Measurements from ENCODE around the gene TRMT11. TPM values are rescaled to one million over a fixed set of nuclear protein-coding genes. Genes with fewer than 3 reads are reported as not detected.

The TRMT11 gene
- polyA plus RNA-seq, 1 of the 3 experiments (the other 2 are of a cell fraction): 15.0 TPM

GRCh38 chr6:126015863-126016262 is 29.5 kb downstream of the TRMT11 start:
- peak overlapping the region; percentile 29 for H3K4me2 ChIP-seq
- peaks cover 0 to 8% of the 10 kb centered on the region in 2 experiments; a peak in 2 of 4 replicates for H3K4me1 ChIP-seq (ENCODE audit: control insufficient read depth in 1 of 2, insufficient read depth in 2 of 2, low read depth in 1 of 2, low read length in 1 of 2)
- H3K9ac ChIP-seq: no peak overlapping the region
- peaks cover 59 to 79% of the 10 kb centered on the region in 2 experiments for H3K36me3 ChIP-seq (replicated peaks in 1 of 2; ENCODE audit: control insufficient read depth in 1 of 2, insufficient read depth in 2 of 2, low read length in 1 of 2)
- H2AFZ ChIP-seq (ENCODE audit: low read depth): no peak overlapping the region
- no peak for TF ChIP-seq TAF1 (IDR thresholded peaks at IDR 0.05; ENCODE audit: borderline replicate concordance, low read depth, low read length)
- no peak for TF ChIP-seq USF1 (IDR thresholded peaks at IDR 0.05; ENCODE audit: borderline replicate concordance, low read depth)
- TF ChIP-seq RXRA (IDR thresholded peaks at IDR 0.05; ENCODE audit: borderline replicate concordance, low read depth): peak; percentile 30; the same call in 1 of the 2 replicates
- no peak for TF ChIP-seq SIN3A (IDR thresholded peaks at IDR 0.05; ENCODE audit: borderline replicate concordance, low read depth, low read length)
- no peak for TF ChIP-seq REST (IDR thresholded peaks at IDR 0.05; ENCODE audit: low read depth, low read length)
- TF ChIP-seq RFX5 (IDR thresholded peaks at IDR 0.05; ENCODE audit: low read length): no peak
- peak; percentile 87 for TF ChIP-seq TEAD4 (IDR thresholded peaks at IDR 0.05; ENCODE audit: borderline replicate concordance, insufficient read depth)
- peak; percentile 59; the same call in 1 of the 2 replicates for TF ChIP-seq FOSL2 (IDR thresholded peaks at IDR 0.05; ENCODE audit: borderline replicate concordance, low read depth)
- TF ChIP-seq EP300 (IDR thresholded peaks at IDR 0.05; ENCODE audit: borderline replicate concordance in 1 of 2, low read depth in 1 of 2, low read length in 1 of 2): peak; percentile 52 to 66; a peak in 3 of 4 replicates
- no peak for TF ChIP-seq NRF1 (IDR thresholded peaks at IDR 0.05; ENCODE audit: low read depth, low read length)
- peak; percentile 62; the same call in 1 of the 2 replicates for TF ChIP-seq POLR2AphosphoS5 (IDR thresholded peaks at IDR 0.05; ENCODE audit: low read depth, low read length)
- TF ChIP-seq TCF12 (IDR thresholded peaks at IDR 0.05): peak; percentile 85
- no peak for TF ChIP-seq USF2 (IDR thresholded peaks at IDR 0.05; ENCODE audit: borderline replicate concordance, low read depth, low read length)
- no peak for TF ChIP-seq GABPA (IDR thresholded peaks at IDR 0.05; ENCODE audit: low read depth)
- peak; percentile 65; the same call in 1 of the 2 replicates for TF ChIP-seq MEF2A (IDR thresholded peaks at IDR 0.05; ENCODE audit: borderline replicate concordance, low read depth)
- peak; percentile 94 for TF ChIP-seq NFIC (IDR thresholded peaks at IDR 0.05; ENCODE audit: borderline replicate concordance)
- no peak for TF ChIP-seq ELF1 (IDR thresholded peaks at IDR 0.05)
- TF ChIP-seq PBX3 (IDR thresholded peaks at IDR 0.05): peak; percentile 93
- TF ChIP-seq RCOR1 (IDR thresholded peaks at IDR 0.05; ENCODE audit: low read length): no peak
- peak; percentile 90 for TF ChIP-seq JUND (IDR thresholded peaks at IDR 0.05)
- TF ChIP-seq EZH2phosphoT487 (IDR thresholded peaks at IDR 0.05; ENCODE audit: borderline replicate concordance, low read depth): no peak; the same call in 1 of the 2 replicates
- TF ChIP-seq ZBTB33 (IDR thresholded peaks at IDR 0.05; ENCODE audit: borderline replicate concordance, low read depth): peak; percentile 53; the same call in 1 of the 2 replicates
- TF ChIP-seq MAX (IDR thresholded peaks at IDR 0.05; ENCODE audit: low read depth): 0 out of 2 replicates have a peak, but pooled peaks have one; percentile 14
- no peak for TF ChIP-seq SMC3 (IDR thresholded peaks at IDR 0.05; ENCODE audit: low read depth, low read length)
- H3K79me2 ChIP-seq (ENCODE audit: insufficient read depth): no peaks in the 10 kb centered on the region
- DNase-seq: no peak
- ChIA-PET CTCF (interaction anchor here (1.4 to 2.7 kb wide), 2 partner anchors 8 to 20 kb away, joined by 3 to 10 read pairs; no protein-coding TSS in a partner anchor), POLR2A (no interaction called here)
- H3K27ac ChIP-seq (ENCODE audit: low read depth in 2 of 2, low read length in 1 of 2): peak overlapping the region in 1 of 2 experiments; percentile 77; a peak in 2 of 4 replicates
- H3K27me3 ChIP-seq (ENCODE audit: insufficient read depth): no peaks in the 10 kb centered on the region
- H3K4me3 ChIP-seq (ENCODE audit: low read depth in 2 of 2, low read length in 1 of 2): no peak overlapping the region
- H3K9me2 ChIP-seq: no peaks in the 10 kb centered on the region
- H3F3A ChIP-seq (replicated peaks; ENCODE audit: insufficient read depth): peaks cover 24% of the 10 kb centered on the region
- WGBS (ENCODE audit: low lambda C conversion rate): 12% methylated on average over 1 of the region's 1 CpG
- H3K9me3 ChIP-seq: no peaks in the 10 kb centered on the region
- H4K20me1 ChIP-seq (ENCODE audit: insufficient read depth): peaks cover 6% of the 10 kb centered on the region; the same call in 1 of the 2 replicates
